Measurements from ENCODE around the gene FRS2.

Gene FRS2

GRCh38 chr12:69456239-69456638 is 13.9 kb upstream of the FRS2 start:
- DNase-seq: no peak
- intact Hi-C loops (cut with DNase I): no loop called here

- no peak for DNase-seq
- intact Hi-C loops (cut with DNase I): no loop called here
Measured at GRCh38 chr12:69457433-69457832, 12.8 kb upstream of the FRS2 start.

GRCh38 chr12:69459477-69459876 is 10.7 kb upstream of the FRS2 start:
- intact Hi-C loops (cut with DNase I): no loop called here
- peak in 35 of 42 donors; percentile 8 to 79 (median 50) for DNase-seq

GRCh38 chr12:69464428-69464827 is 5.8 kb upstream of the FRS2 start:
- no peak for DNase-seq
- intact Hi-C loops (cut with DNase I): no loop called here

- intact Hi-C loops (cut with DNase I): no loop called here
Measured at GRCh38 chr12:69466867-69467266, 3.3 kb upstream of the FRS2 start.

GRCh38 chr12:69467366-69467765 is 2.8 kb upstream of the FRS2 start:
- intact Hi-C loops (cut with DNase I): no loop called here
- DNase-seq: no peak

More at GRCh38 chr12:69466867-69467266, 3.3 kb upstream of the FRS2 start:
- no peak for DNase-seq

GRCh38 chr12:69468237-69469026 is 1.8 kb upstream of the FRS2 start:
- intact Hi-C loops (cut with DNase I): no loop called here
- DNase-seq: no peak

GRCh38 chr12:69469854-69470188 is 367 bp upstream of the FRS2 start:
- intact Hi-C loops (cut with DNase I): loop anchor here (5.0 kb wide), 1 partner anchor 102 kb away; no protein-coding TSS in a partner anchor
- DNase-seq: no peak

- intact Hi-C loops (cut with DNase I): loop anchor here (5.0 kb wide), 1 partner anchor 101 kb away; no protein-coding TSS in a partner anchor
- no peak for DNase-seq
Measured at GRCh38 chr12:69471076-69471430, 865 bp downstream of the FRS2 start.

- DNase-seq: no peak
- intact Hi-C loops (cut with DNase I): loop anchor here (5.0 kb wide), 1 partner anchor 100 kb away; no protein-coding TSS in a partner anchor
Measured at GRCh38 chr12:69471667-69472385, 1.6 kb downstream of the FRS2 start.

- intact Hi-C loops (cut with DNase I): loop anchor here (5.0 kb wide), 1 partner anchor 99 kb away; no protein-coding TSS in a partner anchor
- DNase-seq: peak in 1 of 42 donors; percentile 19
Measured at GRCh38 chr12:69473262-69473661, 3.1 kb downstream of the FRS2 start.

- DNase-seq: no peak
- intact Hi-C loops (cut with DNase I): loop anchor here (5.0 kb wide), 1 partner anchor 98 kb away; no protein-coding TSS in a partner anchor
Measured at GRCh38 chr12:69474456-69474855, 4.3 kb downstream of the FRS2 start.

- intact Hi-C loops (cut with DNase I): no loop called here
- DNase-seq: no peak
Measured at GRCh38 chr12:69475237-69475975, 5.2 kb downstream of the FRS2 start.

- DNase-seq: peak in 7 of 42 donors; percentile 7 to 65 (median 38)
- intact Hi-C loops (cut with DNase I): no loop called here
Measured at GRCh38 chr12:69476276-69477017, 6.3 kb downstream of the FRS2 start.

- no peak for DNase-seq
- intact Hi-C loops (cut with DNase I): no loop called here
Measured at GRCh38 chr12:69479675-69480074, 9.5 kb downstream of the FRS2 start.

GRCh38 chr12:69480698-69481097 is 10.5 kb downstream of the FRS2 start:
- intact Hi-C loops (cut with DNase I): no loop called here
- DNase-seq: no peak

- no peak for DNase-seq
- intact Hi-C loops (cut with DNase I): no loop called here
Measured at GRCh38 chr12:69481133-69481532, 10.9 kb downstream of the FRS2 start.

- intact Hi-C loops (cut with DNase I): no loop called here
- DNase-seq: no peak
Measured at GRCh38 chr12:69483700-69484099, 13.5 kb downstream of the FRS2 start.

GRCh38 chr12:69484428-69484827 is 14.2 kb downstream of the FRS2 start:
- peak in 1 of 42 donors; percentile 12 for DNase-seq

More at GRCh38 chr12:69484428-69484827, 14.2 kb downstream of the FRS2 start:
- intact Hi-C loops (cut with DNase I): no loop called here
